NCI-H2171 treated with DMSO at 0.1 percent for 48 hours (cell line): ENCODE results near the gene BICD1.
"Not testable (repeated sequence)": the region's sequence is repeated elsewhere in the genome, so short reads cannot be mapped to it uniquely, and the experiment has no call there.

Experiments used
- DNase-seq: peaks from one replicate; lab custom pipeline; 2025; lab: John Stamatoyannopoulos, UW

The BICD1 gene

GRCh38 chr12:32196250-32197198 lies 89.9 kb downstream of the BICD1 start:
- no peak for DNase-seq

- no peak for DNase-seq
Measured at GRCh38 chr12:32197421-32197820, 90.8 kb downstream of the BICD1 start.

GRCh38 chr12:32198555-32198954 lies 91.9 kb downstream of the BICD1 start:
- no peak for DNase-seq

- no peak for DNase-seq
Measured at GRCh38 chr12:32201096-32201495, 94.4 kb downstream of the BICD1 start.

DNA sequence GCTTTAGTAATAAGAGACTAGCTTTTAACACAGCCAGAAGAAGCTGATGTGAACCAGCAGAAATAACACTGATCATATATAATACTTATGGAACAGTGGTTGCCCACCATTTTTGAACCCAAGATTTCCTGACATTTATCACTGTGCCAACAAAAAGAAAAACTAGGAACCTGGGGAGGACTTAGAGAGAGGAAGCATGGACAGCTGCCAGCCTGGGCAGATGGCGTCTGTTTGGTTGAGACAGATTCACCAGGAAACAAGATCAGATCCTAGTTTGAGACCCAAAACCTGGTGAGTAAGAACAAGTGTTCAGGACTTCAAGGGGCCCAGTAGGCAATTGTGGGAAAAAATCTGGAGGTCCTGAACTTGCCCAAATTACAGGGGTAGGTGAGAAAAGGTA lies 95.3 kb downstream of the BICD1 start:
- peak; percentile 97 for DNase-seq

GRCh38 chr12:32205731-32206130 lies 99.1 kb downstream of the BICD1 start:
- DNase-seq = no peak

- DNase-seq = peak; percentile 39
Measured at GRCh38 chr12:32208355-32208754, 101.7 kb downstream of the BICD1 start.

- no peak for DNase-seq
Measured at GRCh38 chr12:32211066-32211899, 104.6 kb downstream of the BICD1 start.

- peak; percentile 22 for DNase-seq
Measured at GRCh38 chr12:32211900-32212156, 105.2 kb downstream of the BICD1 start.

GRCh38 chr12:32214723-32215122 lies 108.1 kb downstream of the BICD1 start:
- DNase-seq = no peak

DNA sequence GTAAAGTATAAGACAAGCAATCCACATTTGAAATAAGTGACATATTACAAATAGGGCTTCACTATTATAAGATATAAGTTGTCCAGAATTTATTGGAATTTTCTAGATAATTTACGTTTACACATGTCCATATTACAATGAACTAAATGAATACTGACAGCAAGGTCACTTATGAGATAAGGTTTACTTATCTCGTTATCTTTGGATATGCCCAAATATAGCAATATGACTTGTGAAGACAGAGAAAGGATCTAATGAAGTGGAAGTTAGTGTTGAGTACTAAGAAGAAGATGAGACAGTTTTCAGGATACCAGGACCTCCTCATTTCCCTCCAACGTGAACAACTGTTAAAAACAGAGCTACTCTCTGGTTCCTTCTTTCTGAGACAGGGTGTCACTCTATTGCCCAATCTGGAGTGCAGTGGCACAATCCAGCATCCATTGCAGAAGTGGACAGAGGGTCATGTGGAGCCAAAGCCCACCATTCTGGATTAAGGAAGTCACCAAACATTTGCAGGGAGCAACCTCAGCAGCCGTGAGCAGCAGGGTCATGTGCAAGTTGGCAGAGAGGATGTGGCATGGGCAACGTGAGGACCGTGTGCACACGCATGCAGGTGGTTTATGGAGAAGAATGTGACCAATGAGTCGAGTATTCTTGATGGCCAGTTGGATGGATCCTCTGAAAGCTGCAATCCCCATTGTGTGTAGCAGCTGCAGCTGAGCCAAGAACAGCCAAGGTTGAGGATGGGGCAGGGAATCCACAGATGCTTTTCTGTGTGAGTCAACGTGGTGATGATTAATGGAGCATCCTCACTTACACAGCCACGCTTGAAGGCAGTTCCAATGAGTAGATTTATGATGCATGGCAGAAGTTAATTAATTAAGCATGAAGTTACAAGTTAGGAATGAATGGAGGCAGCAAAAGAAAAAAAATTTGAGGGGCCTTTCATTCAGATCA lies 111.0 kb downstream of the BICD1 start:
- peak; percentile 83 for DNase-seq

DNA sequence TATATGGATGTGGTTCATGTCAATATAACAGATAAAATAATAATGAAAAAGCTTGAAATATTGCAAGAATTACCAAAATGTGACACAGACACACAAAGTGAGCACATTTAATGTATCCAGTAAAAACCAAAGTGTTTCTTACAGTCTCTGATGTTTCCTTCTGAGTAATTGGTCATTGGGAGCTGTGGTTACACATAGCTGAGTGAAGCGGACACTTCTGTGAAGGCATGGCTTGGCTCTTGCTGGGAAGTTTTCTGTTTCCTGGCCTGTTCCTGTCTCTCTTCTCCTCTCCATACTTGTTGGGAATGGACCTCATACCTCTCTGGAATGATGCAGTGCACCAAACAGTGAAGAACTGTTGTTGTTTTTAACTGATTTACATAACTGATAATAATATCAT lies 117.3 kb downstream of the BICD1 start:
- no peak for DNase-seq

DNA sequence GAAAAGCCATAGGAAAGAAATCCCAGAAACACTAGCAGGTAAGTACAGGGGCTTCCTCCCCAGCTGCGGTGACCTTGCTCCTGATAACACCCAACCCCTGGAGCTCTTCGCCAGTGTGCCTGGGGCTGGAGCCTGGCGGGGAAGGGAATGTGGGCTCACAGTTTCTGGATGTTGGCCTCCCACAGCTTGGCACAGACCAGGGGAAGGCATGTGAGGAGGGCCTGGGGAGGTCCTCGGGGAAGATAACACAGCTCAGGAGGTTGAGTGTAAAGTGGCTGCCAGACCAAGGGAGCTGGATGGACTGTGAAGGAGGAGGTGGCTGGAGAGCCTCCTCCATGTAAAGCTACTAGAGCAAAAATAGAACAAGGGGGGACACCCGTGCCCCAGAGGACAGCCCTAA lies 120.1 kb downstream of the BICD1 start:
- no peak for DNase-seq

- DNase-seq = peak; percentile 70
Measured at GRCh38 chr12:32229971-32230612, 123.4 kb downstream of the BICD1 start.

- DNase-seq = peak; percentile 100
Measured at GRCh38 chr12:32230613-32230993, 124.0 kb downstream of the BICD1 start.

GRCh38 chr12:32231361-32231760 lies 124.7 kb downstream of the BICD1 start:
- not testable (repeated sequence) for DNase-seq

DNA sequence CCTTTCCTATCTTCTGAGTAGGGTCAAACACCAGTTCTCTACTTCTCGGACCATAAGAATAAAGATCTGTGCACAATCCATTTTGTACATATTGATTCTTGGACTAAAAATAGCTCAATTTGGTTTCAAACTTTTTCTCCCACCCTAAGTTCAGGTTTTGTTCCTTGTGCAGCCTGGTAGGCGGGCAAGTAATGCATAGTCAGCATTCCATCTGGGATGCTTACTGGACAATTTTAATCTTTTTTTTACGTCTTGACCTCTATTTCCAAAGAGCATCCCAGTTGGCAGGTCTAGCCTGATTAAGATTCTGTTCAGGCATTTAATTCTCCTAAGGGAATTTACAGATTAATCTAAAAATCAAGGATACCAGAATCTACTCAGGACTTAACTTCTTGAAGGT lies 126.9 kb downstream of the BICD1 start:
- DNase-seq = no peak

DNA sequence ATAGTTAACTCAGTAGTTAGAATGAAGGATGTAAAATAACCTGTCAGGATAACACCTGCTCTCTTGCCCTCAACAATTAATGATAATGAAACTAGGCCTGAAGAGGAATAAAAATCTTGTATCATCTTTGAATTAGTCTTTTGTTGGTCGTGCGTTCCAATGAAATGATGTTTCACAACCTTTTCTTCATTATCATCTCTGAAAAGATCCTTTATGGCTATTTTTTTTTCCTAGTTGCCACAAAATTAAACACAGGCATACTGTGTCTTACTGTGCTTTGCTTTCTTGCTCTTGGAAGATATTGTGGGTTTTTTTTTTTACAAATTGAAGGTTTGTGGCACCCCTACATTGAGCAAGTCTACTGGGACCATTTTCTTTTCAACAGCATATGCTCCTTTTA lies 128.6 kb downstream of the BICD1 start:
- DNase-seq = peak; percentile 64

DNA sequence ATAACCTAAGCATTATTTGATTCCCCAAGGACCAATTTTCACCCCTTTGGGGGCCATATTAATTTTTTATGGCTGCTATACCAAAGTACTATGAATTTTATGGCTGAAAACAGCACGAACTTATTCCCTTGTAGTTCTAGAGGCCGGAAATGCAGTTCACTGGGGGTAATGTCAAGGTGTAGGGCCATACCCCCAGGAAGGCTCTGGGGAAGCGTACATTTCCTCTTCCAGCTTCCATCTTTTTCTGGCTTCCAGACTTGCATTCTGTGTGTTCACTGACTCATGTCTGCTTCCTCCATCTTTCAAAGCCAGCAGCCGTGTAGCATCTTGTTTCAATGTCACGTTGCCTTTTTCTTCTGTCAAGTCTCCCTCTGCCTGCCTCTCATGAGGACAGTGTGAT lies 133.5 kb downstream of the BICD1 start:
- no peak for DNase-seq

- DNase-seq = no peak
Measured at GRCh38 chr12:32240831-32241230, 134.2 kb downstream of the BICD1 start.

DNA sequence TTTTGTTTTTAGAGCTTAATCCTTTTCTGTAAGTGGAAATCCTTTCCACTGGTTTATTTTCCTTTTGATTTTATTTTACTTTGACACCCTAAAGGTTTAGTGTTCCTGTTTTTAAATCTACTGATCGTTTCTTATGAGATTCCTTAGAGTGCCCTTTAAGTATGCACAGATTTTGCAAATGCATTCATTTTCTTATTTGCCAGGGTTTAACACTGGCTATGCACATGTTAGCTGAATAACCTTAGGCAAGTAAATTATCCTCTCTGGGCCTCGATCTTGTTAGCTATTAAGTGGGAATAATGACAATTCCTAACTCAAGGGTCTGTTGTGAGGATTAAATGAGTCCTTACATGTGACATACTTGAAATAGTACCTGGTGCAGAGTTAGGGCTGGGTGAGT lies 136.0 kb downstream of the BICD1 start:
- DNase-seq = no peak
